K562 treated with DMSO at 1 percent for 24 hours (cell line): ENCODE measurements around the gene MADCAM1. TPM values are rescaled to one million over a fixed set of nuclear protein-coding genes. Genes with fewer than 3 reads are reported as not detected.

Source experiments
- total RNA-seq: library from RNA; unstranded; fragments of 300-600 nt; gene quantifications from 2 replicates; pipeline ENCODE4 v1.2.3, GENCODE V29; 2022; ENCODE audit warnings: low read depth; ENCODE audit not compliant: insufficient read depth

Gene MADCAM1
- 1.0 and 1.9 TPM in 2 replicates for total RNA-seq

DNA sequence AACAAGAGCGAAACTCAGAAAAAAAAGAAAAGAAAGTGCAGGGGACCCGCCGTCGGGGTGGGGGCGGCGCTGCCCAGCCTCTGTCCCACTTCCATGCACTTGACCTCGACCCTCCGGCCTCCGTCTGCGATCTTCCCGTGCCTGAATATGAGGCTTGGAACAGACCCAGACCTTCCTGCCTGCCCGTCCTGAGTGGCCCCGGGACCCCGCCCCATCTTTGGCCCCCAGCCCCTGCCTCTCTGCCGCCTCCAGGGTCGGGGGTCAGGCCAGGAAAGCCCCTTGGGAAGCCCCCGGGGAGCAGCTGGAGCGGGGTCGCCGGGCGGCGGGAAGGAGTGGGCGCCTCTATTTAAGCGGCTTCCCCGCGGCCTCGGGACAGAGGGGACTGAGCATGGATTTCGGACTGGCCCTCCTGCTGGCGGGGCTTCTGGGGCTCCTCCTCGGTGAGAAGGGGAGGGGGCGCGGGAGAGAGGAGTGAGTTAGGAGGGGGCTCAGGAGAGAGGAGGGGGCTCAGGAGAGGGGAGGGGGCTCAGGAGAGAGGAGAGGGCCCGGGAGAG lies at the start of gene MADCAM1:
TSS of gene MADCAM1 (plus strand) at position 375 of the 554 bp plus-strand sequence. CDS start at position 389, 14 bp downstream.

GRCh38 chr19:460877-461720 lies 35.2 kb upstream of the MADCAM1 start, which contains the start of gene SHC2:
SHC2 (minus strand) TSS chr19:461033; CDS start chr19:460996, 37 bp downstream.

GRCh38 chr19:507286-508203 lies 11.3 kb downstream of the MADCAM1 start, which contains the start of gene TPGS1:
TPGS1 (plus strand) TSS chr19:507497; CDS start chr19:507507, 10 bp downstream.

DNA sequence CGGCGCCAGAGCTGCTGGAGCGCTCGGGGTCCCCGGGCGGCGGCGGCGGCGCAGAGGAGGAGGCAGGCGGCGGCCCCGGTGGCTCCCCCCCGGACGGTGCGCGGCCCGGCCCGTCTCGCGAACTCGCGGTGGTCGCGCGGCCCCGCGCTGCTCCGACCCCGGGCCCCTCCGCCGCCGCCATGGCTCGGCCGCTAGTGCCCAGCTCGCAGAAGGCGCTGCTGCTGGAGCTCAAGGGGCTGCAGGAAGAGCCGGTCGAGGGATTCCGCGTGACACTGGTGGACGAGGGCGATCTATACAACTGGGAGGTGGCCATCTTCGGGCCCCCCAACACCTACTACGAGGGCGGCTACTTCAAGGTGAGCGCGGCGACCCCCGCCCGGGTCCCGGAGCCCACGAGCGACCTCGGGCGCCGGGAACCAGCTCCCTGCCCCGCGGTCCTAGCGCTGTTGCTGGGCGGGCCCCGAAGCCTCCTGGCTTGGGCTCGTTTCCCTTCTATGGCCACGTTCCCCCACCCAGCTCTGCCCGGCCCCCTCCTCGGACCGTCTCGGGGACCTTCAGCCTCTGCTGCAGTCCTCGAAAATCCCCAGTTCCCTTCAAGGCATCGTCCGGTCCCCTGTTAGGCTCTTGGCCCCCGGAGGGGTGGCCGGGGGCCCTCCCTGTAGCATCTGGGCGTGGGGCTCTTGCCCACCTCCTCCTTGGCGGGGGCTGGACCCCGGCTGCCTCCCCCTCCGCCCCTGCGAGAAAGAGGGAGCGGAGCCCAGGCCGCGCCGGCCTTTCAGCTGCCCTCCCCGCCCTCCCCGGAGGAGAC lies 35.7 kb downstream of the MADCAM1 start, which contains the start of gene CDC34:
TSS of gene CDC34 (plus strand) at position 8 of the 808 bp plus-strand sequence. CDS start at position 180, 172 bp downstream.

DNA sequence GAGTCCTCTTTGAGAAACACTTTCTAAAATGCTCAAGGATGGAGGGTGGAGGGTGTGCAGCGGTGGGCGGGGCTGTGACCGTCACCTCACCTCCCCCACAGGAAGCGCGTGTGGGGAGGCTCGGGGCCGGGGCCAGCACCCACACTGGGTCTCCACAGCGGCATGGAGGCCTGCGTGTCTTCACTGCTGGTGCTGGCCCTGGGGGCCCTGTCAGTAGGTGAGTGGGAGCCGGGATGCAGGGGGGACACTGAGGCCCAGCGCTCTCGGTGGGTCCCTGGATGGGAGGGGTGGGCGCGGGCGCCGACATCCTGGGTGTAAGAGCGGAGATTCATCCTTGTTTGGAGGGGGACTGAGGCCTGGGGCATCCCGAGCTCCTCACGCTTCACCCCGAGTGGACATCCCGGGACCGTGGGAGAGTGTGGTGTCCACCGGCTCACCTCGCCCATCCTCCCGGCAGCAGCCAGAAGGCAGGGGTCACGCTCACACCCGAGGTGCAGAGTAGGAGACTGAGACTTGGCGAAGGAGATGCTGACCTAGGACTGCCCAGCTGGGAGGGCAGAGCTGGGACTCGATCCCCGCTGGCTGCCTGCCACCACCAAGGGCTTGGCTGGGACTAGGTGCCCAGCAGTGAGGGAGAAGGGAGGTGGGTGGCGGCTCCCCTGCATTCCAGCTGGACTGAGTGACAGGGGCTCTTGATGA lies 47.8 kb downstream of the MADCAM1 start, which contains the start of gene GZMM:
TSS of gene GZMM (plus strand) at position 144 of the 699 bp plus-strand sequence. CDS start at position 163, 19 bp downstream.

Other genes with a start within 250 kb of the MADCAM1 start
- gene PLPP2, start 205.1 kb upstream of the MADCAM1 start, total RNA-seq, result 0.63 TPM in 1 of 2 replicates, not detected in the other
- gene MIER2, start 151.7 kb upstream of the MADCAM1 start, total RNA-seq, result 30.2 and 38.9 TPM in 2 replicates
- gene C2CD4C, start 87.3 kb upstream of the MADCAM1 start, total RNA-seq, result not detected in 2 replicates
- 1.5 and 1.9 TPM in 2 replicates for gene SHC2, start 35.5 kb upstream of the MADCAM1 start, total RNA-seq
- 110 and 128 TPM in 2 replicates for gene TPGS1, start 11.0 kb downstream of the MADCAM1 start, total RNA-seq
- gene CDC34, start 35.3 kb downstream of the MADCAM1 start, total RNA-seq, result 171 and 181 TPM in 2 replicates
- gene GZMM, start 47.6 kb downstream of the MADCAM1 start, total RNA-seq, result 1.5 and 2.2 TPM in 2 replicates
- gene BSG, start 76.1 kb downstream of the MADCAM1 start, total RNA-seq, result 800 and 804 TPM in 2 replicates
- gene HCN2, start 93.4 kb downstream of the MADCAM1 start, total RNA-seq, result 4.4 and 6.4 TPM in 2 replicates
- gene POLRMT, start 137.1 kb downstream of the MADCAM1 start, total RNA-seq, result 103 and 118 TPM in 2 replicates
- gene FGF22, start 143.4 kb downstream of the MADCAM1 start, total RNA-seq, result 0.58 and 0.82 TPM in 2 replicates
- 97.3 and 111 TPM in 2 replicates for gene RNF126, start 166.7 kb downstream of the MADCAM1 start, total RNA-seq
- 9.8 and 12.7 TPM in 2 replicates for gene FSTL3, start 179.9 kb downstream of the MADCAM1 start, total RNA-seq
- 18.9 and 21.6 TPM in 2 replicates for gene PRSS57, start 199.0 kb downstream of the MADCAM1 start, total RNA-seq
- gene PALM, start 212.4 kb downstream of the MADCAM1 start, total RNA-seq, result 20.1 and 24.9 TPM in 2 replicates